RWPE1 (cell line): Measurements from ENCODE around the gene CHMP1A.

Experiments used
- CTCF ChIA-PET: fragments of 350-600 bp; sonication (Branson Sonifier 250); formaldehyde crosslinking; extraction: SDS; loops from one replicate; lab custom pipeline; 2021; lab: Yijun Ruan, JAX
- POLR2A ChIA-PET: fragments of 400-600 bp; formaldehyde crosslinking; extraction: SDS; loops from one replicate; lab custom pipeline; 2020; ENCODE audit warnings: antibody characterized with exemption; ENCODE audit not compliant: low non-redundant PET; lab: Yijun Ruan, JAX
- DNase-seq: peaks from one replicate; pipeline ENCODE4 v3.0.0; 2012; ENCODE audit warnings: low spot score
- H3K27ac ChIP-seq: fragments of 450-650 bp; 2 replicates; pipeline ENCODE4 v1.5.1; 2017
- TF ChIP-seq, protein P1 (sequence below): fragments of 450-650 bp; conservative IDR thresholded peaks from 2 replicates; pipeline ENCODE4 v1.5.1; 2017; ENCODE audit warnings: low read depth, mild to moderate bottlenecking

Gene CHMP1A

DNA sequence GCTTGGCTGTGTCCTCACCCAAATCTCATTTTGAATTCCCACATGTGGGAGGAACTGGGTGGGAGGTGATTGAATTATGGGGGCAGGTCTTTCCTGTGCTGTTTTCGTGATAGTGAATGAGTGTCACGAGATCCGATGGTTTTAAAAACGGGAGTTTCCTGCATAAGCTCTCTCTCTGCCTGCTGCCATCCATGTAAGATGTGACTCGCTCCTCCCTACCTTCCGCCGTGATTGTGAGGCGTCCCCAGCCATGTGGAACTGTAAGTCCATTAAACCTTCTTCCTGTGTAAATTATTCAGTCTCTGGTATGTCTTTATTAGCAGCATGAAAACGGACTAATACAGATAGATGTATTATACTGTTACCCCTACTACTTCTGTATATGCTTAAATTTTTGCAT, 3.7 kb upstream of the CHMP1A start:
- peak overlapping the region; percentile 91; the same call in 1 of the 2 replicates for H3K27ac ChIP-seq
- TF ChIP-seq, protein P1, sequence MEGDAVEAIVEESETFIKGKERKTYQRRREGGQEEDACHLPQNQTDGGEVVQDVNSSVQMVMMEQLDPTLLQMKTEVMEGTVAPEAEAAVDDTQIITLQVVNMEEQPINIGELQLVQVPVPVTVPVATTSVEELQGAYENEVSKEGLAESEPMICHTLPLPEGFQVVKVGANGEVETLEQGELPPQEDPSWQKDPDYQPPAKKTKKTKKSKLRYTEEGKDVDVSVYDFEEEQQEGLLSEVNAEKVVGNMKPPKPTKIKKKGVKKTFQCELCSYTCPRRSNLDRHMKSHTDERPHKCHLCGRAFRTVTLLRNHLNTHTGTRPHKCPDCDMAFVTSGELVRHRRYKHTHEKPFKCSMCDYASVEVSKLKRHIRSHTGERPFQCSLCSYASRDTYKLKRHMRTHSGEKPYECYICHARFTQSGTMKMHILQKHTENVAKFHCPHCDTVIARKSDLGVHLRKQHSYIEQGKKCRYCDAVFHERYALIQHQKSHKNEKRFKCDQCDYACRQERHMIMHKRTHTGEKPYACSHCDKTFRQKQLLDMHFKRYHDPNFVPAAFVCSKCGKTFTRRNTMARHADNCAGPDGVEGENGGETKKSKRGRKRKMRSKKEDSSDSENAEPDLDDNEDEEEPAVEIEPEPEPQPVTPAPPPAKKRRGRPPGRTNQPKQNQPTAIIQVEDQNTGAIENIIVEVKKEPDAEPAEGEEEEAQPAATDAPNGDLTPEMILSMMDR, result no peak
- ChIA-PET CTCF (no interaction called here), POLR2A (no interaction called here)
- DNase-seq, result no peak

DNA sequence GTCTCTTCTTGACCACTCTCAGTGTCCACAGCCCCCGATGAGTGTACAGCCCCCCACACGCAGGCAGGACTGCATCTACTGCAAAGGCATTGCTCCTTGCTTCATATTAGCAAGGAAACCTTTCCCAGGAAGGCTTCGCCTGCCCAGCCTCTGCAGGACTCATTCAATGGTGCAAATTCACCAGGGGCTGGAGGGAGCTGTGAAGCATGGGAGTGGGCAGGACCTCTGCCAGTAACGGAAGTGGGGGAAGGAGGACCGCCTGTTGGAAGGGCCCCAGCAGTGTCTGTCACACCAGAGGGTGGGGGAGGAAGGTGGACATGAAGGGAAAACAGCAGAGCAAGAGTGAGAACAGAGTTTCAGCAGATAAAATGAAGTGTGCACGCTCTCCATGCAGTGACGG, 2.6 kb upstream of the CHMP1A start:
- POLR2A ChIA-PET, result no interaction called here
- no peak for DNase-seq
- TF ChIP-seq, protein P1, result no peak
- H3K27ac ChIP-seq, result peak overlapping the region; percentile 91
- CTCF ChIA-PET, result interaction anchor here (0.6 kb wide), 1 partner anchor 68 kb away, joined by 3 read pairs; no protein-coding TSS in a partner anchor

DNA sequence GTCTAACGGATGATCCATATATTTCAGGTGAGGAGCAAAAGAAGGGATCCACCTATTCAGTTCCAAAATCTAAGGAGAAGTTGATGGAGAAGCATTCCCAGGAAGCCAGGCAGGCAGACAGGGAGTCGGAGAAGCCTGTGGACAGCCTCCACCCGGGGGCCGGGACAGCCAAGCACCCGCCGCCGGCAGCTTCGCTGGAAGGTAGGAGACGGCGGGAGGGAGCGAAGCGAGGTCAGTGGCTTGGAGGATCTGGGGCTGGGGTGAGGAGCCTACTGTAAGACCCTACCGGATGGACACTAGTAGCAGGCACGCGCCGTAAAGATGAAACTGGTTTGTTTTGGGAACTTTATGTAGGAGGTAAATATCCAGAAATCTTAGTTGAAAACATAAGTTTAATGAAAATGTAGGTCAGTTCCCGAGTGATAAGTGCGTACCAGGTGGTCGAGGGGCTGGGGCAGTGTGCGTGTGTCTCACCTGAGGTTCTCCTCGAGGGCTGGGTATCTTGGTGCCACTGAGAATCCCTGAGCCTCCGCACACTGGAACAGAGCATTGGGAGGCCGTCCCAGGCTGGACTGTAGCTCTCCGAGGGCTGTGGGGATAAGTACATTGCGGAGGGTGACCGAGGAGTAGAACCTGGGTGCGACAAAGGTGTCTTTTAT, 842 bp upstream of the CHMP1A start:
- TF ChIP-seq, protein P1, result no peak
- POLR2A ChIA-PET, result no interaction called here
- peak overlapping the region; percentile 91 for H3K27ac ChIP-seq
- DNase-seq, result peak; percentile 30
- CTCF ChIA-PET, result interaction anchor here (0.5 to 1.3 kb wide), 3 partner anchors 17 to 63 kb away, joined by 3 read pairs; no protein-coding TSS in a partner anchor

DNA sequence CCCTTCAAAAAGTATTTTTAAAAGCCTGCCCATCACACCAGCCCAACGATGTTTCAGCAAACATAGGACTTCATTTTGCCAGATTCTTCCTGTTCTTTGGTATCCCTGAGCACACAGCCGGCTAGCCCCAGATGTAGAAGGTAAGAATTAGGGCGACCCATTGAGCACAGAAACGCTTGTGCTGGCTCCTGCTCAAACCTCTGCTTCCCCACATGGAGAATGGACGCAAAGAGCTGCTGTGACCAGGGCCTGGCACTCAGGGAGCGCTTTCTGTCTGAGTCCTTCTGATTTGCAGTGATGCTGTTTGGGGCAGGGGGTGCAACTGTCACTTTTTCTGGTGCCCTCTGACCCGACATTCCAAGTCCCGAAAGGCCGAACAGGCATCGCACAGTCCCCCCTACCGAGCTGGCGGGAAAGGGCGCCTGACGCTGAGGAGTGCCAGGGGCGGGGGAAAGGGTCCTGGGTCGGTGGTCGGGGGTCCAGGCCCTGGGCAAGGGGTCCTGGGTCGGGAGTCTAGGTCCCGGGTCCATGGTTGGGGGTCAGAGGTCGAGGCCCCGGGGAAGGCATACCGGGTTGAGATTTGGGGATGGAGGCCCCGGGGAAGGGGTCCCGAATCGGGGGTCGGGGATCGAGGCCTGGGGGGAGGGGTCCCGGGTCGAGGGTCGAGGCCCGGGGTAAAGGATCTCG, 930 bp downstream of the CHMP1A start:
- TF ChIP-seq, protein P1, result no peak
- ChIA-PET POLR2A (no interaction called here), CTCF (no interaction called here)
- DNase-seq, result no peak
- peak overlapping the region; percentile 91 for H3K27ac ChIP-seq

DNA sequence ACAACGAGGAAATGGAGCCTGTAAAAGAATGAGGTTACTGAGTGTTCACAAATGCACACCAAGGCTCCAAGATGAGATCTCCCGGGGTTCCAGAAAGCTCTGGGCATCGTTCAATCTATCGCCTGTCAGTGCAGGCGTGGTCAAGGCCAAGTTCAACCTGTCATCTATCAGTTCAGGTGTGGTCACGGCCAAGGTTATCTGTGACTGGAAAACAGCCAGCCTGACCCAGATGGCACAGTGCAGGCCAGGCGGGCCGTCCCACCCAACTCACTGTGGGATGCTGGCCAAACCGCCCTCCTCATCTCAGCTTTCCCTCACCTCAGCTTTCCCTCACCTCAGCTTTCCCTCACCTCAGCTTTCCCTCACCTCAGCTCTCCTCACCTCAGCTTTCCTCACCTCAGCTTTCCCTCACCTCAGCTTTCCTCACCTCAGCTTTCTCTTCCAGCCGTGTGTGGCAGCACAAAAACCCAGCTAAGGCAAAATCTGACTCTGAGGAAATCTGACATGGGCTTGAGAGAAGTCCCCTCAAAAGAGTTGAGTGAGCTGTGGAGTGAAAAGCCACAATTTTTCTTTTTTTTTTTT, 2.4 kb downstream of the CHMP1A start:
- POLR2A ChIA-PET, result no interaction called here

More for the DNA sequence above, 2.4 kb downstream of the CHMP1A start:
- TF ChIP-seq, protein P1, result no peak
- peak overlapping the region; percentile 91 for H3K27ac ChIP-seq
- CTCF ChIA-PET, result no interaction called here
- no peak for DNase-seq
